ENCODE data around the gene SLC13A4.

DNA sequence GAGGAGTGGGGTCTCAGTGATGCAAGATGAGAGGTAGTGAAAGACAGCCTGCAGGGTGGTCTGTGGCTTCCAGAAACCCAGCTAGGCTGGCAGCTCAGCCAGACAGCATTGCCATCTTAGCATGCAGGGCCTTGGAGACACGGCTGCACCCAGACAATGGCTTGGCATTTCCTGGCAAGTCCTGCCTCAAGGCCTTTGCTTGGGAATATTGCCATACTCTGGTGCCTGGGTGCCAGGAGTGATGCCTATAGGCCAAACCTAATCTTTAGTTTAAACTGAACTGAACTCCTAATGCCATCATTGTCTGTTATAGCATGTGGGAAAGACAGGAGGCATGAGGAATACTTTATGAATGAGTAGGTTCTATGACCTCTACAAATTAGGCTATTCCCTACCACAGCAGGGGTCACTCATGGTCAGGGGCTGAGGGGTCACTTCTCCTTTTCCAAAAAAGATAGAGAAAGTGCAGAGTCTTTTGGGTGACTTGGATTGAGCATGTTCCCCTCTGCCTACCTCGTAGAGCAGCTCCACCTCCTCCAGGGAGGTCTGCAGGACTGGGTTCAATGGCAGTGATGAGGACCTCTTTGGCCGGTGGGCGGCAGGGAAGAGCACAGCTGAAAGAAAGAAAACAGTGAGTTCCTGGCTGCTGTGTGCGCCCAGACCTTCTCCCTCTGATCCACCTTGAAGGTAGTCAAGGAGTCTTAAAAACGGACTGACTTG is 8.8 kb upstream of the SLC13A4 start:
- TF ChIP-seq, protein P1, sequence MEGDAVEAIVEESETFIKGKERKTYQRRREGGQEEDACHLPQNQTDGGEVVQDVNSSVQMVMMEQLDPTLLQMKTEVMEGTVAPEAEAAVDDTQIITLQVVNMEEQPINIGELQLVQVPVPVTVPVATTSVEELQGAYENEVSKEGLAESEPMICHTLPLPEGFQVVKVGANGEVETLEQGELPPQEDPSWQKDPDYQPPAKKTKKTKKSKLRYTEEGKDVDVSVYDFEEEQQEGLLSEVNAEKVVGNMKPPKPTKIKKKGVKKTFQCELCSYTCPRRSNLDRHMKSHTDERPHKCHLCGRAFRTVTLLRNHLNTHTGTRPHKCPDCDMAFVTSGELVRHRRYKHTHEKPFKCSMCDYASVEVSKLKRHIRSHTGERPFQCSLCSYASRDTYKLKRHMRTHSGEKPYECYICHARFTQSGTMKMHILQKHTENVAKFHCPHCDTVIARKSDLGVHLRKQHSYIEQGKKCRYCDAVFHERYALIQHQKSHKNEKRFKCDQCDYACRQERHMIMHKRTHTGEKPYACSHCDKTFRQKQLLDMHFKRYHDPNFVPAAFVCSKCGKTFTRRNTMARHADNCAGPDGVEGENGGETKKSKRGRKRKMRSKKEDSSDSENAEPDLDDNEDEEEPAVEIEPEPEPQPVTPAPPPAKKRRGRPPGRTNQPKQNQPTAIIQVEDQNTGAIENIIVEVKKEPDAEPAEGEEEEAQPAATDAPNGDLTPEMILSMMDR (IDR thresholded peaks at IDR 0.05; ENCODE audit: insufficient read depth, low read length), result no peak
- TF ChIP-seq POLR2AphosphoS5 (IDR thresholded peaks at IDR 0.05; ENCODE audit: low read depth), result no peak

Measured in HL-60 (cell line).